ENCODE measurements around the gene HNF4A. TPM values are rescaled to one million over a fixed set of nuclear protein-coding genes. Genes with fewer than 3 reads are reported as not detected.

Gene HNF4A
- total and polyA plus RNA-seq, 2 donors (not counting 3 experiments of a cell fraction or from before 2014, with no cell fraction given), result not detected

GRCh38 chr20:44393608-44394451 lies 38.3 kb downstream of the HNF4A start:
- ChIA-PET CTCF (interaction anchor here (0.5 to 1.8 kb wide), 3 partner anchors 9 to 177 kb away, joined by 3 to 4 read pairs (median 4); no protein-coding TSS in a partner anchor), POLR2A (no interaction called here)
- Histone ChIP-seq H2AFZ (ENCODE audit: low read depth, low read length) (no peak overlapping the region), H3K4me3 (replicated peaks in 1 of 3; ENCODE audit: insufficient read depth in 1 of 3, low read depth in 1 of 3, low read length in 3 of 3) (no peak overlapping the region), H3K9ac (replicated peaks; ENCODE audit: extremely low read depth, insufficient read depth, low read length) (no peak overlapping the region), H3K4me1 (ENCODE audit: control insufficient read depth, extremely low read depth, insufficient read depth, low read length) (no peaks in the 10 kb centered on the region), H3K27me3 (ENCODE audit: control insufficient read depth in 2 of 2, insufficient read depth in 2 of 2, low read length in 2 of 2) (peaks cover 1 to 2% of the 10 kb centered on the region in 2 experiments), H3K4me2 (ENCODE audit: insufficient read depth, low read length) (no peak overlapping the region), H3K9me3 (replicated peaks; ENCODE audit: control insufficient read depth, insufficient read depth, low read length) (no peaks in the 10 kb centered on the region), H4K20me1 (replicated peaks; ENCODE audit: control insufficient read depth, extremely low read depth, insufficient read depth, low read length) (no peaks in the 10 kb centered on the region), H3K9me1 (replicated peaks; ENCODE audit: control insufficient read depth, extremely low read depth, insufficient read depth, low read length) (no peaks in the 10 kb centered on the region), H3K79me2 (ENCODE audit: control insufficient read depth, insufficient read depth, low read length) (no peaks in the 10 kb centered on the region), H3K36me3 (ENCODE audit: control insufficient read depth in 2 of 2, extremely low read depth in 1 of 2, insufficient read depth in 2 of 2, low read length in 2 of 2) (no peaks in the 10 kb centered on the region), H3K27ac (ENCODE audit: insufficient read depth, low read depth, low read length) (no peak overlapping the region)
- FAIRE-seq (no peak), DNase-seq (ENCODE audit: low read depth, low spot score) (no peak)
- intact Hi-C loops (cut with micrococcal nuclease), result no loop called here
- dilution Hi-C loops (cut with MboI; ENCODE audit: extremely low pct_ligation_motif_present, low sequenced_read_pairs), result no loop called here
- no peak for TF ChIP-seq POLR2A (IDR thresholded peaks at IDR 0.05; ENCODE audit: low read depth, low read length)
- TF ChIP-seq JUN (IDR thresholded peaks at IDR 0.05; ENCODE audit: borderline replicate concordance, insufficient read depth, insufficient read length, low read depth), result no peak
- TF ChIP-seq EZH2 (IDR thresholded peaks at IDR 0.05; ENCODE audit: borderline replicate concordance, low read depth, low read length, severe bottlenecking), result no peak
- TF ChIP-seq MAX (IDR thresholded peaks at IDR 0.05; ENCODE audit: insufficient read depth, insufficient read length), result no peak
- TF ChIP-seq CTCF (IDR thresholded peaks at IDR 0.05; ENCODE audit: extremely low read depth in 1 of 2, insufficient read depth in 1 of 2, low read depth in 1 of 2, low read length in 2 of 2), result no peak
- no peak for TF ChIP-seq GATA2 (IDR thresholded peaks at IDR 0.05; ENCODE audit: insufficient read depth, insufficient read length, low read depth, low read length)
- no peak for TF ChIP-seq POLR2AphosphoS5 (IDR thresholded peaks at IDR 0.05; ENCODE audit: insufficient read depth, low read depth, low read length)
- no peak for TF ChIP-seq MYC (IDR thresholded peaks at IDR 0.05; ENCODE audit: low read depth, low read length)
- TF ChIP-seq FOS (IDR thresholded peaks at IDR 0.05; ENCODE audit: borderline replicate concordance, insufficient read depth, low read length), result no peak
- no TSS peak for BruUV-seq (replicated peaks)
